Inflammatory macrophage treated with lipopolysaccharide for 4 hours (primary cell): ENCODE data around the gene PRRX1.
A peak's percentile ranks its signal among the peaks of the same experiment; 100 is the strongest.

Experiments
- DNase-seq: peaks from one replicate; pipeline ENCODE4 v3.0.0-alpha.2; 2020

PRRX1 gene

GRCh38 chr1:170664828-170665612 is 1.1 kb downstream of the PRRX1 start:
- DNase-seq, result no peak

- DNase-seq, result no peak
Measured at GRCh38 chr1:170665629-170666028, 1.7 kb downstream of the PRRX1 start.

GRCh38 chr1:170666541-170667254 is 2.8 kb downstream of the PRRX1 start:
- no peak for DNase-seq

- peak; percentile 21 for DNase-seq
Measured at GRCh38 chr1:170668209-170669106, 4.5 kb downstream of the PRRX1 start.

GRCh38 chr1:170669107-170669445 is 5.1 kb downstream of the PRRX1 start:
- no peak for DNase-seq

GRCh38 chr1:170669586-170670530 is 5.9 kb downstream of the PRRX1 start:
- no peak for DNase-seq

- DNase-seq, result no peak
Measured at GRCh38 chr1:170670802-170671628, 7.1 kb downstream of the PRRX1 start.

GRCh38 chr1:170671629-170671963 is 7.7 kb downstream of the PRRX1 start:
- DNase-seq, result no peak

GRCh38 chr1:170672316-170672715 is 8.4 kb downstream of the PRRX1 start:
- no peak for DNase-seq

- no peak for DNase-seq
Measured at GRCh38 chr1:170674239-170674638, 10.3 kb downstream of the PRRX1 start.

GRCh38 chr1:170674986-170675385 is 11.1 kb downstream of the PRRX1 start:
- no peak for DNase-seq

GRCh38 chr1:170675865-170676264 is 11.9 kb downstream of the PRRX1 start:
- DNase-seq, result no peak

- DNase-seq, result no peak
Measured at GRCh38 chr1:170676628-170677027, 12.7 kb downstream of the PRRX1 start.

GRCh38 chr1:170678027-170678600 is 14.2 kb downstream of the PRRX1 start:
- DNase-seq, result no peak

- no peak for DNase-seq
Measured at GRCh38 chr1:170680428-170680827, 16.5 kb downstream of the PRRX1 start.

GRCh38 chr1:170682169-170682568 is 18.2 kb downstream of the PRRX1 start:
- DNase-seq, result no peak

- DNase-seq, result no peak
Measured at GRCh38 chr1:170682809-170683208, 18.9 kb downstream of the PRRX1 start.

GRCh38 chr1:170685166-170685565 is 21.2 kb downstream of the PRRX1 start:
- no peak for DNase-seq

GRCh38 chr1:170686291-170686690 is 22.4 kb downstream of the PRRX1 start:
- no peak for DNase-seq

- no peak for DNase-seq
Measured at GRCh38 chr1:170687621-170688020, 23.7 kb downstream of the PRRX1 start.

- DNase-seq, result no peak
Measured at GRCh38 chr1:170691258-170691657, 27.3 kb downstream of the PRRX1 start.
